D721Med (cell line): ENCODE measurements around the gene CCDC198.

Experiments
- DNase-seq: peaks from one replicate; pipeline ENCODE4 v3.0.0; 2011; ENCODE audit warnings: low spot score; ENCODE audit not compliant: insufficient read length
- FAIRE-seq: peaks from 2 replicates; lab custom pipeline; 2011; peaks lifted over from hg19 to GRCh38; lab: Jason Lieb, UNC
- CTCF ChIP-seq: IDR thresholded peaks from 2 replicates; pipeline ENCODE4 v1.5.1; 2012; ENCODE audit warnings: mild to moderate bottlenecking, control low read depth; ENCODE audit not compliant: insufficient read depth; ENCODE audit errors: missing control alignments

The CCDC198 gene

DNA sequence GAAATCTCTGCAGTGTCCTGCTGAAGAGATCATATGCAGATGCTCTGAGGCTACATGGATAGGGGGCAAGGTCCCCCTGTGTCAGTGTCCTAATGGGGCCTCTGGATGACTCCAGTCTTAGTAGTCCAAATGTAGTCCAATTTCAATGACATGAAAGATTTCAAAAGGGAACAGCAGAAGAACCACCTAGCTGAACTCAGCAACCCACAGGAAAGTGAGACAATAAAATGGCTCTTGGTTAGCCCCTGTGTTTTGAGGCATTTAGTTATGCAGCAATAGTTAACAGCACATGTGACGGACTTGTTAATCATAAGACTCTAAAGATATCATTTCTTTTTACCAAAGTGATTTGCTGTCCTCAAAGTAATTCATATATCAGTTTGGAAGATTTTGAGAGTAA, 22.7 kb downstream of the CCDC198 start:
- FAIRE-seq (no peak), DNase-seq (no peak)
- TF ChIP-seq CTCF: no peak

DNA sequence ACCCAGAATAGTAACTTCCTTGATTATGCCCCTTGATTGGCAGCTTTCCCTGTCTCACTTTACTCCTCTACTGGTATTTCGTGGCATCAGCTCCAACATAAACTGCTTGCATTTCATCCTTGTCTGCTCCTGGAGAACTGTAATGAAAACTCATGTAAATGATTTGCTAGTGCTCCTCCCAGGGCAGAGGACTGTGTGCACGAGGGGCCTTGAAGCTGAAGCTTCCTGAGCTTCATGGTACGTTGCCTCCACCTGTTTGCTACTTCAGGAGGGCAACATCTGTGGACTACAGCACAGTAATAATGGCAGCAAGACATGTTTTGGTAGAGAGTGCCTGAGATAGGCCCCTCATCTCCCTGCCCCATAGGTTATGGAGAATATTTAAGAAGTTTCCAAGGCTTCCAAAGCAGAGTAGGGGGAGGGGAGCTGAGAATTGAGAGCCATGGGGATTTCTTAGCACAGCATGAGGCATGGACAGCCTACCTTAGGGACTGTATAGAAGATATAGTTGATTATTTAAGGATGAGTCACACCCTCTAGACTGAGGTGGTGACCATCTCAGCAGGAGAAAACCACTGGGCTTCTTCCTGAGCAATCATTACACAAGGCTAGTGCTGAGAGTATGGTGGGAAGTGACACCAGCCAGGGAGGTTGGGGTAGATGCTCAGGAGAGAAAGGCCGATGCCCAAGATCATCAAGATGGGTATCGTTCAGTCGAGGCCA, 29.5 kb downstream of the CCDC198 start:
- DNase-seq (no peak), FAIRE-seq (no peak)
- TF ChIP-seq CTCF: no peak

- no peak for DNase-seq
- TF ChIP-seq CTCF: no peak
- FAIRE-seq: no peak
Measured at GRCh38 chr14:57462551-57462950, 31.1 kb downstream of the CCDC198 start.

DNA sequence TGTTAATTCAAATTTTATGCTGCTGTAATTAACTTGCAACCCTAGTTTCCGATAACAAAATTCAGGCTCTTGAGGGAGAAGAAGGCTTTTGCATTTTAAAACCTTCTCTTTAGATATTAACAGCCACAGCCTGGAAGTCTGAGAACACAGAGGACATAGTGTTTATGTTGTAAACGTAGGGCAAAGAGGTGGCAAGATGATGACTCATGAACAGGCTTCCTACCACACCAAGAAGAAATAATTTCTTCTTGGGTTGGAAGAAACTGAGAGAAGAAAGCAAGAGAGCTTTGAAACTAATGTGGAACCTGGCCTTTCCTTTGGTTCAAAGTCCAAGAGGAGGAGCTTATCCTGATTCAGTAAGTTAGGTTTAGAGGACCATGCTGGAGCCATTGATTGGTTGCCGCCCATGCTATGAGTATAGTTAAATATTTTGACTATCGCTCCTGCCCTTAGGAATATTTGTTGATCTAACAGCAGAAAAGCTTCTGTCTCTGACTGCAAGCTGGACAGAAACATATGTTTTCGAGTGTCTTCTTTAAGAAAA, 31.8 kb downstream of the CCDC198 start:
- no peak for FAIRE-seq
- TF ChIP-seq CTCF: no peak
- DNase-seq: no peak

GRCh38 chr14:57435923-57436322, 57.7 kb downstream of the CCDC198 start:
- FAIRE-seq: no peak
- TF ChIP-seq CTCF: no peak
- DNase-seq: no peak

GRCh38 chr14:57420986-57421385, 72.7 kb downstream of the CCDC198 start:
- FAIRE-seq: no peak
- no peak for TF ChIP-seq CTCF
- no peak for DNase-seq

GRCh38 chr14:57420033-57420432, 73.6 kb downstream of the CCDC198 start:
- FAIRE-seq (no peak), DNase-seq (no peak)
- no peak for TF ChIP-seq CTCF
